Neural cell (in vitro differentiated cells): ENCODE measurements around the gene RSRP1.

Experiments used
- CTCF ChIP-seq: fragments of 450-650 bp; IDR thresholded peaks from 2 replicates; pipeline ENCODE4 v1.5.1; 2014; ENCODE audit warnings: antibody characterized with exemption, mild to moderate bottlenecking, moderate library complexity; ENCODE audit not compliant: poor library complexity, severe bottlenecking
- POLR2AphosphoS5 ChIP-seq: IDR thresholded peaks from 2 replicates; pipeline ENCODE4 v1.6.1; 2012
- REST ChIP-seq: IDR thresholded peaks from 2 replicates; pipeline ENCODE4 v1.6.1; 2012; ENCODE audit warnings: borderline replicate concordance

- no peak for TF ChIP-seq POLR2AphosphoS5
- TF ChIP-seq CTCF: peak; percentile 11
- no peak for TF ChIP-seq REST
Measured at GRCh38 chr1:25246600-25247023, 642 bp downstream of the RSRP1 start.
